Muscle layer of duodenum (tissue), 2 donors: ENCODE measurements around the gene TBX20.
A peak's percentile ranks its signal among the peaks of the same experiment; 100 is the strongest.
"Not testable (repeated sequence)": the region's sequence is repeated elsewhere in the genome, so short reads cannot be mapped to it uniquely, and the experiment has no call there.

Experiments
- H3K27ac ChIP-seq: one replicate; pipeline ENCODE4 v1.7.0; 2013; ENCODE audit warnings: mild to moderate bottlenecking, low read length
- H3K27me3 ChIP-seq: one replicate; pipeline ENCODE4 v1.7.0; 2013; ENCODE audit warnings: low read depth, mild to moderate bottlenecking, control low read depth, low read length
- H3K36me3 ChIP-seq, 2 donors: one replicate each; pipeline ENCODE4 v1.7.0; 2013; ENCODE audit warnings: low read length in 2 of 2, control low read depth in 1 of 2, mild to moderate bottlenecking in 1 of 2; ENCODE audit not compliant: insufficient read depth in 2 of 2, control insufficient read depth in 1 of 2
- H3K4me1 ChIP-seq, 2 donors: one replicate each; pipeline ENCODE4 v1.7.0; 2013; ENCODE audit warnings: low read length in 2 of 2, mild to moderate bottlenecking in 2 of 2, control low read depth in 1 of 2, moderate library complexity in 1 of 2; ENCODE audit not compliant: insufficient read depth in 2 of 2, control insufficient read depth in 1 of 2
- H3K4me3 ChIP-seq, 2 donors: one replicate each; pipeline ENCODE4 v1.7.0; 2013; ENCODE audit warnings: low read length in 2 of 2, low read depth in 1 of 2, mild to moderate bottlenecking in 1 of 2
- H3K9me3 ChIP-seq, 2 donors: one replicate each; pipeline ENCODE4 v1.7.0; 2013; ENCODE audit warnings: low read length in 2 of 2, control low read depth in 1 of 2, mild to moderate bottlenecking in 1 of 2; ENCODE audit not compliant: control insufficient read depth in 1 of 2
- donor health status: healthy.

The TBX20 gene

DNA sequence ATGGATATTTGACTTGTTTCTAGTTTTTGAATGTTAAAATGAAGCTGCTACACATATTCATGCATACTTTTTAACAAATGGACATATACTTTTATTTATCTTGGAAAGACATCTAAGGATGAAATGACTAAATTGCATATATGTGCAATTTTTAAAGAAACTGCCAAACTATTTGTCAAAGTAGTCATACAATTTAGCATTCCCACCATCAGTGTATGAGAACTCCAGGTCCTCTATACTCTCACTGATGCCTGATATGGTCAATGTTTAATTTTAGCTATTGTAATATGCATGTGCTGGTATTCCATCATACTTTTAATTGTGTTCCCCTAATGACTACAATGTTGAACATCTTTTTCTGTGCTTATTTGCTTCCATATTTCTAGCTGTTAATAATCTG lies 47.0 kb downstream of the TBX20 start:
- not testable (repeated sequence) for H3K36me3 ChIP-seq, H3K27me3 ChIP-seq, H3K27ac ChIP-seq, H3K4me1 ChIP-seq, H3K9me3 ChIP-seq, H3K4me3 ChIP-seq

DNA sequence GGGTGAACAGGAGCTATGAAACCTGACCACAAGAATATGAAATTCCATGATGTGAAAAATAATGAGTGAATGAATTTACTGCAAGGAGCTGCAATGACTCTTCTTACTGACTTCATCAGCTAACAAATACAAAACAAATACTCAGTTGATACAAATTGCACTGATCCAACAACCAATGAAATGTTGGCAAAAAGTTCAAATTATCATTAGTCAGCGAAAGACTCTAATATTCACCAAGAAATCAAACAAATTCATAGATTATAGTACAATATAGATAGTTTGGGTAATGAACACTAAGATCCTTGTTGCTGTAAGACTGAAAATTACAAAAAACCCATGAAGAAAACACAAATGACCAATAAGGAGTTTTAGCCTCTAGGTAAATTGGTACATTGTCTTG lies 49.0 kb downstream of the TBX20 start:
- not testable (repeated sequence) for H3K9me3 ChIP-seq, H3K27ac ChIP-seq

DNA sequence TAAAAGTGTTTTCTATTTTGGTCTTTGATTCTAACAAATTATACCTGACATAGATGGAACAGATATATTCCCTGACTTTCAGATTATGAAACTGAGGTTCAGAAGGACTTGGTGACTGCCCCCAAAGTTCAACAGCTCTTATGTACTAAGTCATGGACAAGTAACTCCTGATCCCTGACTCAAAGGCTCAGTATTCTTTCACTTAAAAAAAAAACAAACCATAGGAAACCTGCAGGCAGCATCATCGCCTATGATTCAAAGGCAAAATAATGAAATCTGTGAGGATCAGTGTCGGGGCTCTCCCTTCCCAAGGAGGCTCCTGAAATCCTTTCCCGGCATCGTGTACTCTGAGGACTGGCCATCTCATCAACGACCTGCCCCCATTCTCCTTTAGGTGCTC lies 49.9 kb downstream of the TBX20 start:
- not testable (repeated sequence) for H3K36me3 ChIP-seq, H3K27ac ChIP-seq, H3K4me3 ChIP-seq, H3K9me3 ChIP-seq, H3K4me1 ChIP-seq, H3K27me3 ChIP-seq

More for the DNA sequence above, 49.0 kb downstream of the TBX20 start:
- H3K27me3 ChIP-seq, H3K36me3 ChIP-seq, H3K4me1 ChIP-seq, H3K4me3 ChIP-seq: not testable (repeated sequence)

DNA sequence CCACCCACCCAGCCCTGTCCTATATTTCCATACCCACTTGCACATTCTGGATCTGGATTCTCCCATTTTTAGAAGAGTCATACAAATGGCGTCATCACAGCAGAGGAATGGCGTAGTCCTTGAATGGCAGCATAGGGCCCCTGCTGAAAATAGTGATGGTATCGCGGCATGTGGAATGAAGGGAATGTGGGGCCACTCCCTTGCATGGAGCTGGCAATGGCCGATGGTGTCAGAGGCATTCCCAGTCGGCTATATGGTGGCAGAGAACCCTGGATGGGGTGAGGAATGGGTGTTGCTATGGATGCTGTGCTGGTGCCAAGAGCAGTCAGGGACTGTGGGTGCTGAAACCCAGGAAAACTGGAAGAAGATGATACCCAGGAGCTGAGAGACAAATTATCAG lies 51.5 kb downstream of the TBX20 start:
- H3K27ac ChIP-seq, H3K36me3 ChIP-seq: not testable (repeated sequence)

GRCh38 chr7:35200170-35200569 lies 53.7 kb downstream of the TBX20 start:
- not testable (repeated sequence) for H3K9me3 ChIP-seq, H3K27ac ChIP-seq, H3K36me3 ChIP-seq, H3K27me3 ChIP-seq, H3K4me1 ChIP-seq, H3K4me3 ChIP-seq

More for the DNA sequence above, 51.5 kb downstream of the TBX20 start:
- H3K27me3 ChIP-seq, H3K9me3 ChIP-seq, H3K4me3 ChIP-seq, H3K4me1 ChIP-seq: not testable (repeated sequence)

- not testable (repeated sequence) for H3K27ac ChIP-seq, H3K4me1 ChIP-seq
Measured at GRCh38 chr7:35198370-35199140, 55.3 kb downstream of the TBX20 start.

DNA sequence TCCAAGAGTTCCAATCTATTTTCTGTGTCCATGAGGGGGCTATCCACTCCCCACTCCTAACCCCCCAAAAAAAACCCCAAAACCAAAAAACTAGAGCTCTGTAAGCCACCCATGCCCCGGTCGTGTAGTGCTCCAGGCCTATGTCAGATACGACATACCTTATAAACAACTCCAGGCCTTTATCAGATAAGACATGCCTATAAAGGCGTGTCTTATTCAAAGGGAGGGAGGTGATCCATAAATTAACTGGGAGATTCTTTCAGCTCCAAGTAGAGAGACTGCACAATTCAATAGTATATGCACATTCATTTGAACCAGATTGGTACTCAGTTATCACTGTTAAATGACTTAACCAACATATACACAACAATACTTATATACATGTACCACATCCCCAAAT lies 62.3 kb downstream of the TBX20 start:
- H3K27ac ChIP-seq, H3K4me3 ChIP-seq, H3K36me3 ChIP-seq, H3K27me3 ChIP-seq, H3K4me1 ChIP-seq, H3K9me3 ChIP-seq: not testable (repeated sequence)

More at GRCh38 chr7:35198370-35199140, 55.3 kb downstream of the TBX20 start:
- H3K4me3 ChIP-seq, H3K27me3 ChIP-seq, H3K9me3 ChIP-seq, H3K36me3 ChIP-seq: not testable (repeated sequence)

- H3K27me3 ChIP-seq, H3K36me3 ChIP-seq, H3K9me3 ChIP-seq, H3K27ac ChIP-seq, H3K4me3 ChIP-seq: not testable (repeated sequence)
- peaks cover 0 to 15% of the 10 kb centered on the region in 2 donors for H3K4me1 ChIP-seq
Measured at GRCh38 chr7:35190146-35190773, 63.6 kb downstream of the TBX20 start.

- Histone ChIP-seq H3K4me1 (peaks cover 0 to 15% of the 10 kb centered on the region in 2 donors), H3K4me3 (peak overlapping the region in 1 of 2 donors; percentile 66)
- not testable (repeated sequence) for H3K36me3 ChIP-seq, H3K27me3 ChIP-seq, H3K27ac ChIP-seq, H3K9me3 ChIP-seq
Measured at GRCh38 chr7:35186751-35187150, 67.1 kb downstream of the TBX20 start.

DNA sequence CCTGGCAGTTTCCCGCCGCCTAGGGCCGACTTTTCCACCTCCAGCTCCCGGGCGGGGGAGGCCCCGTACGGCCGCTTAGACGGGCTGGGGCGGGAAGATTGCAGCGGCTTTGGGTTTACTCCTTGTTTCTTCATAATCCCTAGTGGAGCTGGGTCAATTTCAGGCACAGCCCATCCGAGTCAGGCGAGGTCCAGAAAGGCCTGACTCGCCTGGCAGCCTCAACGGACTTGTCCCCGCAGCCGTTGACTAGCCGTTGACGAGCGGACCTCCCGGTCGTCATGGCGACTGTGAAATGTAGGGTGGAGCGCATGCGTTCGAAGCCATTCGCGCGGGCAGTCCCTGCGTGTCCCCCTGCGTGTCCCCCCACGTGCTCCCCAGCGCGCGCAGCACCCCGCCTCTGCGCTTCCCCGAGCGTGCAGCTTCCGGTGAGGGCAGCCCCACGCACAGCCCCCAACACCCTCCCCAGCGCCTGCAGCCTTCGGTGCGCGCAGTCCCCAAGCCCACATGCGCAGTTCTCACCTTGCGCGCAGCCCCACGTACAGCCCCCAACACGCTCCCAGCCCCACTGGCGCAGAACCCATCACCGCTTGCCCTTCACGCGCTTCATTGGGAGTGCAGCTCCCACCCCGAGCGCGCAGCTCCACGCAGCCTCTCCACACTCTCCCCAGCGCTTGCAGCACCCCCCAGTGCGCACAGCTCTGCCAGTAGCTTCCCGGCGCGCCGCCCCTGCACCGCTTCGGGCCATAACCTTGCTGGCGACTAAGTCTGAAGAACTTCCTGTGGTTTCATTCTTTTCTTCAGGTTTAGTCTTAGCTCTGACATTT lies 67.8 kb downstream of the TBX20 start:
- H3K27ac ChIP-seq = no peak overlapping the region
- no peaks in the 10 kb centered on the region for H3K36me3 ChIP-seq
- peak overlapping the region in 1 of 2 donors; percentile 66 for H3K4me3 ChIP-seq
- no peaks in the 10 kb centered on the region for H3K27me3 ChIP-seq
- H3K4me1 ChIP-seq = peaks cover 0 to 15% of the 10 kb centered on the region in 2 donors
- no peaks in the 10 kb centered on the region for H3K9me3 ChIP-seq

DNA sequence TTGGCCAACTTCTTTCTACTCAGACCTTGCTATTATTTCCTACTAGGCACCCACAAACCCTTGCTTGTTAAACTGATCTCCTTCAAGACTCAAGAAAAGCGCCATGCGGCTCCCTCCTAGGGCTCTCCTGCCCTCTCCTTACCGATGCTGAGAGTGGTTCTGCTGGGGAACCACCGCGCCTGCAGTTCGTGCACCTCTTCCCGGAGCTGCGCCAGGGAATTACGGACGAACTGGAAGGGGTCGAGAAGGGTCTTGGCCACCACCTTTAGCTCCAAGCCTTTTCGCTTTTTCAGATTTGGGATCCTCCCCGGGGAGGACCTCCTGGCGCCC lies 68.4 kb downstream of the TBX20 start:
- peak overlapping the region in 1 of 2 donors; percentile 66 for H3K4me3 ChIP-seq

More for the DNA sequence above, 68.4 kb downstream of the TBX20 start:
- not testable (repeated sequence) for H3K27ac ChIP-seq, H3K27me3 ChIP-seq, H3K9me3 ChIP-seq, H3K36me3 ChIP-seq
- peaks cover 0 to 15% of the 10 kb centered on the region in 2 donors for H3K4me1 ChIP-seq
